A549 (cell line): ENCODE measurements around the gene MYO1E. TPM values are rescaled to one million over a fixed set of nuclear protein-coding genes. Genes with fewer than 3 reads are reported as not detected.

Experiments used
- ATAC-seq, 2 experiments: fragments of 200-7000 bp in 1 of 2; fragments of >200 bp in 1 of 2; cut with Nextera tagmentation in 1 of 2; cut with Tn5 transposase in 1 of 2; 3 replicates each; pipeline versions ENCODE4 v1.8.0 to v1.9.1; 2018 to 2020; ENCODE audit warnings: mild to moderate bottlenecking in 1 of 2, moderate library complexity in 1 of 2
- CTCF ChIA-PET: fragments of 300-600 bp; sonication (Branson Sonifier 250); formaldehyde crosslinking; extraction: SDS; loops from one replicate; lab custom pipeline; 2021; ENCODE audit warnings: antibody characterized with exemption, inconsistent platforms; lab: Yijun Ruan, JAX
- POLR2A ChIA-PET: fragments of 350-600 bp; formaldehyde crosslinking; extraction: SDS; loops from one replicate; lab custom pipeline; 2021; ENCODE audit warnings: antibody characterized with exemption, inconsistent platforms; lab: Yijun Ruan, JAX
- DNase-seq, 2 experiments: peaks; one replicate each; pipeline versions ENCODE4 v3.0.0 to v3.0.0-alpha.2; 2011 to 2016; ENCODE audit warnings: low read depth in 1 of 2, low spot score in 1 of 2
- FAIRE-seq: peaks from 2 replicates; lab custom pipeline; 2011; peaks lifted over from hg19 to GRCh38; lab: Jason Lieb, UNC
- H3K27ac ChIP-seq, 2 experiments: fragments of >200 bp; sonication (Bioruptor Twin); formaldehyde crosslinking; 3 replicates each; pipeline ENCODE4 v1.5.1; 2016 to 2017
- H3K4me1 ChIP-seq: fragments of >200 bp; sonication (Bioruptor Twin); formaldehyde crosslinking; 3 replicates; pipeline ENCODE4 v1.6.1; 2016
- H3K4me2 ChIP-seq: fragments of >200 bp; sonication (Bioruptor Twin); formaldehyde crosslinking; 3 replicates; pipeline ENCODE4 v1.6.1; 2016
- H3K4me3 ChIP-seq: fragments of >200 bp; sonication (Bioruptor Twin); formaldehyde crosslinking; 3 replicates; pipeline ENCODE4 v1.5.1; 2016
- H3K9me3 ChIP-seq: fragments of >200 bp; sonication (Bioruptor Twin); formaldehyde crosslinking; 3 replicates; pipeline ENCODE4 v1.6.1; 2016
- ATOH8 ChIP-seq: fragments of 250-450 bp; sonication (Bioruptor Pico); IDR thresholded peaks from 2 replicates; pipeline ENCODE4 v1.5.0; 2020; ENCODE audit warnings: low read depth, mild to moderate bottlenecking, moderate library complexity
- CBX2 ChIP-seq: fragments of 200-600 bp; sonication (generic); IDR thresholded peaks from 2 replicates; pipeline ENCODE4 v1.6.1; 2016; ENCODE audit warnings: low read depth, mild to moderate bottlenecking, borderline replicate concordance
- CBX8 ChIP-seq: fragments of 200-600 bp; sonication (generic); IDR thresholded peaks from 2 replicates; pipeline ENCODE4 v1.6.1; 2016
- CEBPB ChIP-seq, 2 experiments: fragments of >200 bp in 1 of 2; sonication (Bioruptor Twin) in 1 of 2; formaldehyde crosslinking in 1 of 2; IDR thresholded peaks; 2 replicates each; pipeline ENCODE4 v1.6.1; 2012 to 2016
- CHD2 ChIP-seq: fragments of 150-350 bp; IDR thresholded peaks from 2 replicates; pipeline ENCODE4 v1.6.1; 2014; ENCODE audit warnings: low read length; ENCODE audit not compliant: partially characterized antibody
- CTCF ChIP-seq: fragments of >200 bp; sonication (Bioruptor Twin); formaldehyde crosslinking; IDR thresholded peaks from 3 replicates; pipeline ENCODE4 v1.5.1; 2016
- EP300 ChIP-seq, 2 experiments: fragments of >200 bp; sonication (Bioruptor Twin); formaldehyde crosslinking; IDR thresholded peaks; 2 replicates in 1 of 2; 3 replicates in 1 of 2; pipeline ENCODE4 v1.6.1; 2016 to 2017
- FOSL2 ChIP-seq, 2 experiments: fragments of 450-650 bp in 1 of 2; fragments of >200 bp in 1 of 2; sonication (Bioruptor Twin) in 1 of 2; formaldehyde crosslinking; IDR thresholded peaks; 2 replicates each; pipeline versions ENCODE4 v1.5.0 to v1.6.1; 2016 to 2020; ENCODE audit warnings: mild to moderate bottlenecking in 1 of 2, moderate library complexity in 1 of 2
- FOXS1 ChIP-seq: fragments of 250-450 bp; sonication (Bioruptor Pico); IDR thresholded peaks from 2 replicates; pipeline ENCODE4 v1.5.0; 2020; ENCODE audit warnings: mild to moderate bottlenecking, moderate library complexity
- GATA3 ChIP-seq: IDR thresholded peaks from 2 replicates; pipeline ENCODE4 v1.6.1; 2012; ENCODE audit warnings: borderline replicate concordance
- HDAC2 ChIP-seq: fragments of 200-600 bp; sonication (generic); IDR thresholded peaks from 2 replicates; pipeline ENCODE4 v1.6.1; 2016
- HES2 ChIP-seq: fragments of >200 bp; sonication (Bioruptor Twin); formaldehyde crosslinking; IDR thresholded peaks from 2 replicates; pipeline ENCODE4 v1.6.1; 2016
- HOXB13 ChIP-seq: fragments of 250-450 bp; sonication (Bioruptor Pico); IDR thresholded peaks from 2 replicates; pipeline ENCODE4 v1.5.0; 2020; ENCODE audit warnings: low read depth, mild to moderate bottlenecking, moderate library complexity
- JUN ChIP-seq, 2 experiments: fragments of >200 bp; sonication (Bioruptor Twin); formaldehyde crosslinking; IDR thresholded peaks; 2 replicates in 1 of 2; 3 replicates in 1 of 2; pipeline ENCODE4 v1.6.1; 2016 to 2017
- KDM5A ChIP-seq: fragments of 200-600 bp; sonication (generic); IDR thresholded peaks from 2 replicates; pipeline ENCODE4 v1.6.1; 2016; ENCODE audit warnings: antibody characterized with exemption, mild to moderate bottlenecking
- MAX ChIP-seq: IDR thresholded peaks from 2 replicates; pipeline ENCODE4 v1.6.1; 2012
- MAZ ChIP-seq: fragments of 150-350 bp; IDR thresholded peaks from 2 replicates; pipeline ENCODE4 v1.6.1; 2014; ENCODE audit warnings: antibody characterized with exemption, low read depth, low read length, borderline replicate concordance
- MYC ChIP-seq: IDR thresholded peaks from 2 replicates; pipeline ENCODE4 v1.6.1; 2012; ENCODE audit warnings: mild to moderate bottlenecking, inconsistent platforms, low read length, improper control_type of control experiment, borderline replicate concordance
- POLR2A ChIP-seq: IDR thresholded peaks from 2 replicates; pipeline ENCODE4 v1.6.1; 2012; ENCODE audit warnings: mild to moderate bottlenecking, low read length
- SREBF2 ChIP-seq: fragments of 450-650 bp; IDR thresholded peaks from 2 replicates; pipeline ENCODE4 v1.6.1; 2014; ENCODE audit warnings: mild to moderate bottlenecking, moderate library complexity
- TP53 ChIP-seq: fragments of 250-450 bp; sonication (Bioruptor Pico); IDR thresholded peaks from 2 replicates; pipeline ENCODE4 v1.5.0; 2021; ENCODE audit warnings: mild to moderate bottlenecking, moderate library complexity
- USF2 ChIP-seq: fragments of 450-650 bp; IDR thresholded peaks from 2 replicates; pipeline ENCODE4 v1.6.1; 2014; ENCODE audit warnings: antibody characterized with exemption
- ZC3H11A ChIP-seq: fragments of 450-650 bp; IDR thresholded peaks from 2 replicates; pipeline ENCODE4 v1.6.1; 2014; ENCODE audit warnings: antibody characterized with exemption, mild to moderate bottlenecking
- ZFP36 ChIP-seq: fragments of 450-650 bp; IDR thresholded peaks from 2 replicates; pipeline ENCODE4 v1.6.1; 2014; ENCODE audit warnings: borderline replicate concordance; ENCODE audit not compliant: partially characterized antibody
- WGBS: methylation state at CpG from one replicate; pipeline ENCODE4 v1.1.6; 2017; ENCODE audit errors: missing lambda C conversion rate; 5-methylcytosine and 5-hydroxymethylcytosine counted together
- polyA plus RNA-seq, 4 experiments: library from polyadenylated mRNA; depleted of rRNA in 3 of 4; stranded (reverse); fragments of >200 nt; fragmentation: RNase III in 1 of 4; extraction: RNeasy Plus Mini Kit Qiagen cat#74134 plus additional on column Dnase treatment in 1 of 4; gene quantifications; 2 replicates in 3 of 4; 3 replicates in 1 of 4; pipeline ENCODE4 v1.2.3, GENCODE V29; 2011 to 2017

The MYO1E gene
- polyA plus RNA-seq, 2 of the 4 experiments (the other 2 are of a cell fraction) = 202 to 497 TPM

GRCh38 chr15:59410391-59410896 lies 37.8 kb upstream of the MYO1E start:
- H3K4me1 ChIP-seq = peaks cover 44% of the 10 kb centered on the region
- DNase-seq (peak; percentile 58 to 75), ATAC-seq (peak; percentile 63 to 73; a peak in 5 of 6 replicates), FAIRE-seq (peak; percentile 96)
- H3K9me3 ChIP-seq = no peaks in the 10 kb centered on the region
- WGBS = 0% methylated on average over 2 of the region's 2 CpGs
- TF ChIP-seq MAZ (no peak), FOSL2 (IDR thresholded peaks at IDR 0.05) (no peak), FOSL2 (CRISPR knock-in tag; IDR thresholded peaks at IDR 0.05) (0 out of 2 replicates have a peak, but pooled peaks have one; percentile 2), JUN (IDR thresholded peaks at IDR 0.05) (peak in 1 of 2 experiments; percentile 40; a peak in 2 of 5 replicates), SREBF2 (no peak), ATOH8 (CRISPR knock-in tag) (no peak), HES2 (no peak), EP300 (IDR thresholded peaks at IDR 0.05) (no peak; a peak in 1 of 5 replicates)
- ChIA-PET CTCF (interaction anchor here (1.0 to 3.5 kb wide), 10 partner anchors 11 to 164 kb away, joined by 3 to 13 read pairs (median 4); no protein-coding TSS in a partner anchor), POLR2A (interaction anchor here (0.5 to 1.1 kb wide), 2 partner anchors 38 to 236 kb away, joined by 3 to 5 read pairs; partner anchors contain the start of gene MYO1E)
- H3K4me3 ChIP-seq = no peak overlapping the region
- peak overlapping the region; percentile 69 for H3K4me2 ChIP-seq
- peak overlapping the region; percentile 73 to 84 for H3K27ac ChIP-seq

- H3K4me1 ChIP-seq = peaks cover 42% of the 10 kb centered on the region
- WGBS = 83% methylated on average over 5 of the region's 5 CpGs
- CTCF ChIA-PET = interaction anchor here (0.6 to 1.9 kb wide), 5 partner anchors 10 to 161 kb away, joined by 3 to 7 read pairs (median 3); no protein-coding TSS in a partner anchor
- FAIRE-seq (no peak), ATAC-seq (no peak), DNase-seq (no peak)
- H3K27ac ChIP-seq = peak overlapping the region in 1 of 2 experiments; percentile 22; a peak in 2 of 6 replicates
- H3K4me2 ChIP-seq = no peak overlapping the region
- POLR2A ChIA-PET = no interaction called here
- H3K9me3 ChIP-seq = no peaks in the 10 kb centered on the region
- no peak for TF ChIP-seq HES2
- TF ChIP-seq CBX8 = no peak
- no peak for TF ChIP-seq GATA3
- TF ChIP-seq HDAC2 = no peak
- no peak for TF ChIP-seq ATOH8 (CRISPR knock-in tag)
- no peak for TF ChIP-seq CBX2
- no peak overlapping the region for H3K4me3 ChIP-seq
Measured at GRCh38 chr15:59407946-59408345, 35.3 kb upstream of the MYO1E start.

GRCh38 chr15:59406446-59406845 lies 33.8 kb upstream of the MYO1E start:
- DNase-seq = no peak
- peak; percentile 49 for FAIRE-seq
- WGBS = 73% methylated on average over 3 of the region's 3 CpGs
- H3K27ac ChIP-seq = no peak overlapping the region
- ChIA-PET CTCF (interaction anchor here (0.6 to 1.9 kb wide), 7 partner anchors 11 to 232 kb away, joined by 3 to 7 read pairs (median 4); no protein-coding TSS in a partner anchor), POLR2A (interaction anchor here (1.3 kb wide), 1 partner anchor 34 kb away, joined by 3 read pairs; the partner anchor contains the start of gene MYO1E)
- H3K4me2 ChIP-seq = no peak overlapping the region
- no peaks in the 10 kb centered on the region for H3K9me3 ChIP-seq
- no peak overlapping the region for H3K4me3 ChIP-seq
- ATAC-seq = no peak
- H3K4me1 ChIP-seq = peaks cover 27% of the 10 kb centered on the region
- TF ChIP-seq FOXS1 (no peak), TP53 (no peak), CHD2 (no peak), HOXB13 (CRISPR knock-in tag) (no peak), ZFP36 (no peak), MYC (no peak), CTCF (no peak), USF2 (no peak), POLR2A (no peak), CEBPB (IDR thresholded peaks at IDR 0.05) (no peak; a peak in 1 of 4 replicates), EP300 (IDR thresholded peaks at IDR 0.05) (no peak), MAX (no peak), KDM5A (no peak), ZC3H11A (no peak), FOSL2 (IDR thresholded peaks at IDR 0.05) (no peak), FOSL2 (CRISPR knock-in tag; IDR thresholded peaks at IDR 0.05) (no peak), GATA3 (no peak)
